ENCODE results near the gene C2orf92. TPM values are rescaled to one million over a fixed set of nuclear protein-coding genes. Genes with fewer than 3 reads are reported as not detected.

The C2orf92 gene
- total RNA-seq, 1 donor from 2014 or later, result 0.96 TPM

- TF ChIP-seq CTCF (IDR thresholded peaks at IDR 0.05; ENCODE audit: insufficient read depth, low read length, poor library complexity, severe bottlenecking), result no peak
- DNase-seq (ENCODE audit: low read depth), result peak; percentile 84
- H3K27me3 ChIP-seq (ENCODE audit: control insufficient read depth, insufficient read depth, low read length), result no peaks in the 10 kb centered on the region
- H3K4me3 ChIP-seq (ENCODE audit: low read depth, low read length), result peak within 1 kb of the TSS; percentile 96
- no peaks in the 10 kb centered on the region for H3K36me3 ChIP-seq (ENCODE audit: control insufficient read depth, insufficient read depth, low read length)
Observed at GRCh38 chr2:97645695-97646629, 23.6 kb upstream of the C2orf92 start, which contains the start of gene COX5B. Gene COX5B, plus strand, starts transcription at chr2:97646062. Its CDS starts 25 bp downstream, at chr2:97646087.

- TF ChIP-seq CTCF (IDR thresholded peaks at IDR 0.05; ENCODE audit: insufficient read depth, low read length, poor library complexity, severe bottlenecking), result no peak
- DNase-seq (ENCODE audit: low read depth), result no peak
- Histone ChIP-seq H3K27me3 (ENCODE audit: control insufficient read depth, insufficient read depth, low read length) (no peaks in the 10 kb centered on the region), H3K36me3 (ENCODE audit: control insufficient read depth, insufficient read depth, low read length) (no peaks in the 10 kb centered on the region), H3K4me3 (ENCODE audit: low read depth, low read length) (peak overlapping the region; percentile 96)
Observed at GRCh38 chr2:97646977-97647376, 22.5 kb upstream of the C2orf92 start.

- H3K36me3 ChIP-seq (ENCODE audit: control insufficient read depth, insufficient read depth, low read length), result peaks cover 2% of the 10 kb centered on the region
- no peak for DNase-seq (ENCODE audit: low read depth)
Observed at GRCh38 chr2:97651114-97651513, 18.4 kb upstream of the C2orf92 start.

GRCh38 chr2:97653473-97653872 lies 16.0 kb upstream of the C2orf92 start:
- peaks cover 6% of the 10 kb centered on the region for H3K36me3 ChIP-seq (ENCODE audit: control insufficient read depth, insufficient read depth, low read length)

More at GRCh38 chr2:97651114-97651513, 18.4 kb upstream of the C2orf92 start:
- no peak overlapping the region for H3K4me3 ChIP-seq (ENCODE audit: low read depth, low read length)
- no peaks in the 10 kb centered on the region for H3K27me3 ChIP-seq (ENCODE audit: control insufficient read depth, insufficient read depth, low read length)
- no peak for TF ChIP-seq CTCF (IDR thresholded peaks at IDR 0.05; ENCODE audit: insufficient read depth, low read length, poor library complexity, severe bottlenecking)

GRCh38 chr2:97653874-97654273 lies 15.6 kb upstream of the C2orf92 start:
- no peak overlapping the region for H3K4me3 ChIP-seq (ENCODE audit: low read depth, low read length)
- H3K36me3 ChIP-seq (ENCODE audit: control insufficient read depth, insufficient read depth, low read length), result peaks cover 6% of the 10 kb centered on the region
- no peaks in the 10 kb centered on the region for H3K27me3 ChIP-seq (ENCODE audit: control insufficient read depth, insufficient read depth, low read length)
- TF ChIP-seq CTCF (IDR thresholded peaks at IDR 0.05; ENCODE audit: insufficient read depth, low read length, poor library complexity, severe bottlenecking), result no peak
- DNase-seq (ENCODE audit: low read depth), result no peak

More at GRCh38 chr2:97653473-97653872, 16.0 kb upstream of the C2orf92 start:
- no peak for DNase-seq (ENCODE audit: low read depth)
- H3K4me3 ChIP-seq (ENCODE audit: low read depth, low read length), result no peak overlapping the region
- TF ChIP-seq CTCF (IDR thresholded peaks at IDR 0.05; ENCODE audit: insufficient read depth, low read length, poor library complexity, severe bottlenecking), result no peak
- H3K27me3 ChIP-seq (ENCODE audit: control insufficient read depth, insufficient read depth, low read length), result no peaks in the 10 kb centered on the region

Data from kidney epithelial cell (primary cell).